HG03558 (cell line): ENCODE results near the gene ADM.
"Not testable (repeated sequence)": the region's sequence is repeated elsewhere in the genome, so short reads cannot be mapped to it uniquely, and the experiment has no call there.

Experiments
- ATAC-seq: cut with Tn5 transposase; IDR thresholded peaks from one replicate; pipeline ENCODE4 v1.9.1; 2021; ENCODE audit warnings: moderate number of reproducible peaks; ENCODE audit not compliant: unreplicated experiment; ENCODE audit errors: extremely low read depth

ADM gene, protein sequence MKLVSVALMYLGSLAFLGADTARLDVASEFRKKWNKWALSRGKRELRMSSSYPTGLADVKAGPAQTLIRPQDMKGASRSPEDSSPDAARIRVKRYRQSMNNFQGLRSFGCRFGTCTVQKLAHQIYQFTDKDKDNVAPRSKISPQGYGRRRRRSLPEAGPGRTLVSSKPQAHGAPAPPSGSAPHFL

GRCh38 chr11:10304495-10305261, at the start of gene ADM:
ADM (plus strand) TSS chr11:10305073; CDS start chr11:10305701, 628 bp downstream.
- ATAC-seq = no peak

DNA sequence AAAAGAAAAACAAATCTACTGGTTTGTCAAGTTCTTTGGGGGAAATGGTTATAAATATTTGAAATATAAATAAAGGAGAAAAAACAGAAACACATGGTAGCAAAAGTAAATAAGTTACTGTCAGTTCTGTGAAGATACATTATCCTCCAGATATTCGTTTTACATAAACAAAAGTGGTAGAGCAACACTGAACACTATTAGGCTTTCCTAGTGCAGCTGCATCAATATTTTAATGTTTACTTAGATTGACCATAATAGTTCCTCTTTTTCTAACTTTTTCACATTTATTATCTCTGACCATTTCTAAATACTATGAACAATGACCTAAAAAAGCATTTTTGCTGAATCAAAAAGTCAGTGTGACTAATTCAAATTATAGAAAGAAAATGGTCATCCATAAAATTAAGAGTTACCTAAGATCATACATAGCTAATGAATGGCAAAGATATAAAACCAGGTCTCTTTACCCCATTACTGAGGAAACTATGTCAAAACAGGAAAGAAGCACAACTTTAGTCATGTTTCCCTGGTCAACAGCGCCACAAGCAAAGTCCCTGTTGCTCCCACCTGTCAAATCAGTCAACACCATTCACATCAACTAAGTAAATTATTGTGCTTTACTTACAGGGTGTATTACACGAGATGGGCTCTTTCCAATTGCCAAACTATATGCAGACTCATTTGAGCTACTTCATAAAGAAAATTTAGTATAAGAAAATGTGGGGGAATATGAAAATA, 49.3 kb upstream of the ADM start:
- ATAC-seq = no peak

GRCh38 chr11:10257478-10257877, 47.4 kb upstream of the ADM start:
- no peak for ATAC-seq

DNA sequence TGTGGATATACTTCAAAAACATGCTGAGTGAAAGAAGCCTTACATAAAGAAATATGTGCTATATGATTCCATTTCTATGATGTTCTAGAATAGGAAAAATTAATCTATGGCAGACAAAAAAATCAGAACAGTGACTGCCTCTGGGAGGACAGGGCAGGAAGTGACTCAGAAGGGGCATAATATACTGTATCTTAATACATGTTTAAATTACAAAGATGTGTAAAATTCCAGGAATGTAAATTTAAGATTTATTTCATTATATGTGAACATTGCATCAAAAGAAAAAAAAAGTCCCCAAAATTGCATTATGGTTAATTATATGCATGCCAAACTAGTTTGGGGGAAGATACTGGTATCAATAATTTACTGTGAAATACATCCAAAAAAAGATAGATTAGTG, 43.1 kb upstream of the ADM start:
- ATAC-seq = no peak

DNA sequence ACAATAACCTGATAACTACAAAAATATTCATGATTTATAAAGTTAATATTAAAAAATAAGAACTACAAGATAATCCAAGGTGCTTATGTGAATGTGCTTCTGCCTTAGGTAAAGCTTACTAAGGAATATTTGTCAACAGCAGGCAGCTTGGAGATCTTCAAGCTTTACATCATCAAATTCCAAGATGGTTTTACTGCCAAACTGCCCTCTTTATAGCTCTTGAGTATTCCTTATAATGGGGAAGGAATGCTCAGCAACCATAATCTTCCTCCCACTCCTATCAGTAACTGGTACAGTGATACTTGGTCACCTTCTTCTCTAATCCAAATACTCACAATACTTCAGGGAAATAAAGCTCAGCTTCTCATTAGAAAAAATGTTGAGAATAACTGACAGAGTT, 40.9 kb upstream of the ADM start:
- no peak for ATAC-seq

GRCh38 chr11:10264716-10265115, 40.2 kb upstream of the ADM start:
- ATAC-seq = not testable (repeated sequence)

- ATAC-seq = no peak
Measured at GRCh38 chr11:10265936-10266335, 38.9 kb upstream of the ADM start.

DNA sequence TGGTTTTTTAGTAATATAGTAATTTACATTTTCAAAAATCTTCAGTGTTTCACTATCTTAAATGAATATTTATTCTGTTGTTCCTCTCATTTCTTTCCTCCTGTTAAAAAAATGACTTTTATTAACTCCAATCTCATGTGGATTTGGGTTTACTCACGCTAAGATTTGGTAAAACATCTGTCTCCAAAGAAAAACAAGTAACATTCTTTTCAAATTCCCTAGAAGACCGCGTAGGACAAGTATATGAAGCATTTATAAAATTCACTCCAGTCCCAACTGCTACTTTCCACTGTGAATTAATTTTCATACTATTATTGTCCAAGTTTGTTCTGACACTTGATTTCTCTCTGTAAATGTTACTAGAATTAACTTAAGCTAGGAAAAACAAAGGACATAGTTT, 37.1 kb upstream of the ADM start:
- no peak for ATAC-seq

GRCh38 chr11:10268746-10269488, 36.0 kb upstream of the ADM start:
- ATAC-seq = no peak

DNA sequence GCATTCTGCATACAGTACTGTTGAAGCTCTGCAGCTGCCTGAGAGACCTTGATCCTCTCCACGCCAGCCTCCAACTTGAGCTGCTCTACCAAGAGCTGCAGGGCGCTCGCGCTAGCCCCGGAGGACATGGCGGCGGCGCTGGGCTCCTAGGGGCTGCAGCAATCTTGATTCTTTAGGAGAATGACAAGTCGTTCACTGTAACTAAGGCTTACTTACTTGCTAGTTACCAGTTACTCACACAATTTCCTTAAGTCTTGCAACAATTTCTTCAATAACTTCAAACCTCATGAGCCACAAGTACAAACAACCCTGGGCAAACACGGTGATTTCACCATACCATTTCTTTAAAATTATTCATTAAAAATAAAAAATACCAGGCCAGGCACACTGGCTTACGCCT, 32.7 kb upstream of the ADM start:
- no peak for ATAC-seq

GRCh38 chr11:10273738-10274137, 31.1 kb upstream of the ADM start:
- no peak for ATAC-seq

DNA sequence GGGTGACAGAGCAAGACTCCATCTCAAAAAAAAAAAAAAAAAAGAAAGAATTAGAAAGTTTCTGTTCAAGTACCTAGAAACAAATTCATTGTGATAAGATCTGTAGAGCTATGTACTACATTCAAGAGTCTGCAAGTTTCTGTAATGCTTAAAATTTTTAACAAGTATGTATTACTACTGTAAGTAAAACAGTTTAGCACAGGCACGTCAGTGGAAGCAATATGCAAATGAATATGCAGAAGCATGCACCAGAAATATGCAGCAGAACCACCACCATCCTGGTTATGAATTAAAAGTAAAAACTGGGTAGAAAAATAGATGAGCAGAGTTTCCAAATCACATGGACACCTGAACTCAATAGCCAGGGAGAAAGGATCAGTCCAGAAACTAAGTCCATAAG, 30.1 kb upstream of the ADM start:
- no peak for ATAC-seq

DNA sequence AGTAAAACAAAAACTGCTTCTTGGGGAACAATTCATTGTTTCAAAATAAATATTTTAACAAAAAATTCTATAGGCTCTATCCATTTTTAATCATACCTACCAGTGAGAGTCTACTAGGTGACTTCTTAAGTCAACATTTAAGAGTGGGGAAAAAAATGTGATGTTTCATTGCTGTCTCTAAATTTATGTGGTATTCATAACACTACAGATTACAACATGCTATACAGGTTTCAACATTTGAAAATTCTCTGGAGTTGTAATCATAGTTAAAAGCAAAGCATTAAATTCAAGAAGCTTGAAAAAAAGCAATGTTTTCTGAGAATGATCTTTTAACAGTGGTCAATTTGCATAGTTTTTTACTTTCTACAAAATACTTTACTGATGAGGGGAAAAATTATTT, 29.2 kb upstream of the ADM start:
- no peak for ATAC-seq

- ATAC-seq = no peak
Measured at GRCh38 chr11:10282117-10282516, 22.8 kb upstream of the ADM start.

GRCh38 chr11:10283991-10284390, 20.9 kb upstream of the ADM start:
- no peak for ATAC-seq

- ATAC-seq = no peak
Measured at GRCh38 chr11:10285148-10285802, 19.6 kb upstream of the ADM start.

DNA sequence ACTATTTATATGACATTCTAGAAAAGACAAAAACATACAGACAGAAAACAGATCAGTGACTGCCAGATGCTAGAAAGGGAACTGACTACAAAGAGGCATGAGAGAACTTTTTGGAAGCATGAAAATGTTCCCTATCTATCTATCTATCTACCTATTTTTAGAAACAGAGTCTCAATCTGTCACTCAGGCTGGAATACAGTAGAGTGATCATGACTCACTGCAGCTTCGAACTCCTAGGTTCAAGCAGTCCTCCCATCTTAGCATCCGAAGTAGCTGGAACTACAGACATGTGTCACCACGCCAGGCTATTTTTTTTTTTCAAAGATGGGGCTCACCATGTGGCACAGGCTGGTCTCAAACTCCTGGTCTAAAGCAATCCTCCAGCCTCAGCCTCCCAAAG, 17.7 kb upstream of the ADM start:
- ATAC-seq = no peak

GRCh38 chr11:10287766-10288715, 16.8 kb upstream of the ADM start:
- no peak for ATAC-seq
